Neuronal stem cell (in vitro differentiated cells): ENCODE results near the gene MRPL43.
A peak's percentile ranks its signal among the peaks of the same experiment; 100 is the strongest.

ENCODE experiments used
- DNase-seq: peaks from one replicate; pipeline ENCODE4 v3.0.0-alpha.2; 2013; ENCODE audit warnings: low spot score
- H2AFZ ChIP-seq: one replicate; pipeline ENCODE4 v1.6.1; 2013; ENCODE audit warnings: mild to moderate bottlenecking, low read length, inconsistent platforms
- H2AK5ac ChIP-seq: 2 replicates; pipeline ENCODE4 v1.6.1; 2013; ENCODE audit warnings: low read depth, mild to moderate bottlenecking, inconsistent platforms, low read length, moderate library complexity, mixed read lengths
- H2BK120ac ChIP-seq: 2 replicates; pipeline ENCODE4 v1.6.1; 2013; ENCODE audit warnings: low read depth, mild to moderate bottlenecking, inconsistent platforms, low read length, moderate library complexity, mixed read lengths
- H2BK12ac ChIP-seq: one replicate; pipeline ENCODE4 v1.6.1; 2013; ENCODE audit warnings: low read length, inconsistent platforms
- H2BK15ac ChIP-seq: 2 replicates; pipeline ENCODE4 v1.6.1; 2013; ENCODE audit warnings: mild to moderate bottlenecking, low read length, inconsistent platforms, mixed read lengths
- H2BK5ac ChIP-seq: one replicate; pipeline ENCODE4 v1.6.1; 2013; ENCODE audit warnings: inconsistent platforms, mild to moderate bottlenecking, low read length, moderate library complexity
- H3K14ac ChIP-seq: one replicate; pipeline ENCODE4 v1.6.1; 2013; ENCODE audit warnings: low read length, inconsistent platforms
- H3K18ac ChIP-seq: 2 replicates; pipeline ENCODE4 v1.6.1; 2013; ENCODE audit warnings: low read length, inconsistent platforms
- H3K23ac ChIP-seq: 2 replicates; pipeline ENCODE4 v1.6.1; 2013; ENCODE audit warnings: low read depth, mild to moderate bottlenecking, mixed read lengths, low read length, inconsistent platforms; ENCODE audit not compliant: poor library complexity
- H3K27ac ChIP-seq: replicated peaks from 3 replicates; pipeline ENCODE4 v1.5.1; 2013; ENCODE audit warnings: low read length, inconsistent platforms
- H3K27me3 ChIP-seq, 3 experiments: 2 replicates each; pipeline ENCODE4 v1.6.1; 2013; ENCODE audit warnings: low read length in 3 of 3, mild to moderate bottlenecking in 2 of 3, inconsistent platforms in 1 of 3, low read depth in 1 of 3, mixed read lengths in 1 of 3, moderate library complexity in 1 of 3; ENCODE audit not compliant: control insufficient read depth in 3 of 3, insufficient read depth in 3 of 3
- H3K36me3 ChIP-seq, 2 donors: replicated peaks in 1 of 2; 2 replicates each; pipeline ENCODE4 v1.6.1; 2013; ENCODE audit warnings: low read length in 2 of 2; ENCODE audit not compliant: control insufficient read depth in 2 of 2, insufficient read depth in 2 of 2
- H3K4ac ChIP-seq: 2 replicates; pipeline ENCODE4 v1.6.1; 2013; ENCODE audit warnings: inconsistent platforms, mild to moderate bottlenecking, low read length, moderate library complexity
- H3K4me1 ChIP-seq, 2 donors: 1 replicate in 1 of 2; 2 replicates in 1 of 2; pipeline ENCODE4 v1.6.1; 2013; ENCODE audit warnings: low read length in 2 of 2, low read depth in 1 of 2; ENCODE audit not compliant: control insufficient read depth in 2 of 2, insufficient read depth in 1 of 2
- H3K4me2 ChIP-seq: one replicate; pipeline ENCODE4 v1.6.1; 2013; ENCODE audit warnings: mild to moderate bottlenecking, low read length, inconsistent platforms; ENCODE audit not compliant: insufficient read depth, poor library complexity, severe bottlenecking
- H3K4me3 ChIP-seq, 2 donors: 2 replicates each; pipeline ENCODE4 v1.5.1; 2013; ENCODE audit warnings: low read length in 2 of 2, mild to moderate bottlenecking in 2 of 2, inconsistent platforms in 1 of 2, moderate library complexity in 1 of 2
- H3K79me1 ChIP-seq: one replicate; pipeline ENCODE4 v1.6.1; 2013; ENCODE audit warnings: low read depth, mild to moderate bottlenecking, inconsistent platforms, low read length, moderate library complexity
- H3K9ac ChIP-seq: one replicate; pipeline ENCODE4 v1.6.1; 2013; ENCODE audit warnings: mild to moderate bottlenecking, low read depth, low read length, inconsistent platforms; ENCODE audit not compliant: poor library complexity
- H3K9me3 ChIP-seq, 2 donors: replicated peaks in 1 of 2; 2 replicates each; pipeline versions ENCODE3 to v1.6.1; 2013; ENCODE audit warnings: low read length in 2 of 2, mild to moderate bottlenecking in 2 of 2, inconsistent platforms in 1 of 2, low read depth in 1 of 2, mixed read lengths in 1 of 2, moderate library complexity in 1 of 2; ENCODE audit not compliant: control insufficient read depth in 2 of 2, insufficient read depth in 1 of 2
- H4K8ac ChIP-seq: one replicate; pipeline ENCODE4 v1.6.1; 2013; ENCODE audit warnings: low read depth, mild to moderate bottlenecking, inconsistent platforms, low read length, moderate library complexity
- H4K91ac ChIP-seq: one replicate; pipeline ENCODE4 v1.6.1; 2013; ENCODE audit warnings: low read length, low read depth, mild to moderate bottlenecking, inconsistent platforms; ENCODE audit not compliant: poor library complexity
- WGBS, 2 donors: extraction: QIAGEN DNeasy Blood & Tissue Kit; methylation state at CpG; one replicate each; pipeline ENCODE4 v1.1.7; 2013; ENCODE audit warnings: missing lambda C conversion rate in 2 of 2, mixed read lengths in 1 of 2; ENCODE audit not compliant: insufficient read length in 2 of 2, insufficient replicate concordance in 1 of 2; ENCODE audit errors: extremely low coverage in 2 of 2; 5-methylcytosine and 5-hydroxymethylcytosine counted together

MRPL43 gene

GRCh38 chr10:101028446-101029337 lies 41.4 kb upstream of the MRPL43 start:
- H3K18ac ChIP-seq: no peak overlapping the region
- no peak overlapping the region for H2AFZ ChIP-seq
- H3K4me3 ChIP-seq: peak overlapping the region in 1 of 2 donors; percentile 59
- H2BK12ac ChIP-seq: no peak overlapping the region
- no peaks in the 10 kb centered on the region for H3K9me3 ChIP-seq
- peaks cover 11 to 67% (median 36%) of the 10 kb centered on the region in 3 experiments for H3K27me3 ChIP-seq
- H3K36me3 ChIP-seq: no peaks in the 10 kb centered on the region
- H4K91ac ChIP-seq: no peak overlapping the region
- H2BK5ac ChIP-seq: no peak overlapping the region
- no CpG with 5 or more reads among the region's 7 CpGs for WGBS, 2 donors
- no peak overlapping the region for H3K4me2 ChIP-seq
- H3K4me1 ChIP-seq: peaks cover 32 to 35% of the 10 kb centered on the region in 2 donors
- H2AK5ac ChIP-seq: no peak overlapping the region
- no peak overlapping the region for H4K8ac ChIP-seq
- no peak overlapping the region for H2BK15ac ChIP-seq
- H3K23ac ChIP-seq: no peak overlapping the region
- H3K4ac ChIP-seq: no peak overlapping the region
- H3K9ac ChIP-seq: no peak overlapping the region
- DNase-seq: no peak
- H2BK120ac ChIP-seq: no peak overlapping the region
- H3K14ac ChIP-seq: no peak overlapping the region
- no peaks in the 10 kb centered on the region for H3K79me1 ChIP-seq
- H3K27ac ChIP-seq: no peak overlapping the region

- no CpG with 5 or more reads among the region's 10 CpGs for WGBS, 2 donors
- no peak overlapping the region for H2AFZ ChIP-seq
- H3K4me1 ChIP-seq: peaks cover 25 to 26% of the 10 kb centered on the region in 2 donors
- no peaks in the 10 kb centered on the region for H3K9me3 ChIP-seq
- H3K9ac ChIP-seq: no peak overlapping the region
- no peak overlapping the region for H2BK120ac ChIP-seq
- H3K79me1 ChIP-seq: no peaks in the 10 kb centered on the region
- no peak overlapping the region for H4K8ac ChIP-seq
- no peak overlapping the region for H3K4me2 ChIP-seq
- DNase-seq: no peak
- H2AK5ac ChIP-seq: no peak overlapping the region
- H3K14ac ChIP-seq: no peak overlapping the region
- H2BK12ac ChIP-seq: no peak overlapping the region
- no peak overlapping the region for H3K18ac ChIP-seq
- H3K27me3 ChIP-seq: peaks cover 7 to 60% (median 25%) of the 10 kb centered on the region in 3 experiments
- no peak overlapping the region for H2BK15ac ChIP-seq
- H3K36me3 ChIP-seq: no peaks in the 10 kb centered on the region
- H4K91ac ChIP-seq: no peak overlapping the region
- no peak overlapping the region for H3K4ac ChIP-seq
- no peak overlapping the region for H2BK5ac ChIP-seq
- no peak overlapping the region for H3K23ac ChIP-seq
- no peak overlapping the region for H3K4me3 ChIP-seq
- no peak overlapping the region for H3K27ac ChIP-seq
Observed at GRCh38 chr10:101027106-101027720, 39.9 kb upstream of the MRPL43 start.

GRCh38 chr10:101022967-101023705 lies 35.8 kb upstream of the MRPL43 start:
- Histone ChIP-seq H2AFZ (no peak overlapping the region), H3K4me3 (no peak overlapping the region), H3K27ac (no peak overlapping the region), H3K18ac (no peak overlapping the region), H3K36me3 (no peaks in the 10 kb centered on the region), H3K4me1 (peaks cover 4 to 5% of the 10 kb centered on the region in 2 donors), H3K4me2 (no peak overlapping the region), H3K9ac (no peak overlapping the region), H3K9me3 (no peaks in the 10 kb centered on the region), H3K14ac (peak overlapping the region; percentile 90), H2AK5ac (peak overlapping the region; percentile 74), H3K23ac (no peak overlapping the region), H4K8ac (no peak overlapping the region), H3K27me3 (peaks cover 6 to 54% (median 19%) of the 10 kb centered on the region in 3 experiments), H3K4ac (no peak overlapping the region), H4K91ac (no peak overlapping the region), H2BK12ac (no peak overlapping the region), H3K79me1 (peaks cover 1% of the 10 kb centered on the region), H2BK5ac (peak overlapping the region; percentile 27), H2BK120ac (peak overlapping the region; percentile 16), H2BK15ac (peak overlapping the region; percentile 62)
- no CpG with 5 or more reads among the region's 15 CpGs for WGBS, 2 donors
- DNase-seq: no peak
